Measurements from ENCODE around the gene KRT80. TPM values are rescaled to one million over a fixed set of nuclear protein-coding genes. Genes with fewer than 3 reads are reported as not detected.

KRT80 gene
- total RNA-seq, 1 donor from 2014 or later: 0.39 TPM

Other genes with a start within 250 kb of the KRT80 start
- 8.3 and 14.2 TPM in 2 replicates for gene ACVR1B, start 240.3 kb downstream of the KRT80 start, total RNA-seq
- 19.4 and 34.0 TPM in 2 replicates for gene TAMALIN, start 185.1 kb downstream of the KRT80 start, total RNA-seq
- 0.77 and 1.1 TPM in 2 replicates for gene NR4A1, start 140.6 kb downstream of the KRT80 start, total RNA-seq
- gene ATG101, start 122.0 kb downstream of the KRT80 start, total RNA-seq: 52.8 and 58.3 TPM in 2 replicates
- gene SMIM41, start 112.3 kb downstream of the KRT80 start, total RNA-seq: under 0.01 TPM in 2 replicates
- 7.0 and 52.2 TPM in 2 replicates for gene KRT7, start 41.2 kb upstream of the KRT80 start, total RNA-seq
- under 0.01 TPM in 1 of 2 replicates, not detected in the other for gene KRT86, start 82.6 kb upstream of the KRT80 start, total RNA-seq
- gene KRT81, start 99.5 kb upstream of the KRT80 start, total RNA-seq: 0.13 TPM in 1 of 2 replicates, not detected in the other
- gene KRT83, start 129.4 kb upstream of the KRT80 start, total RNA-seq: not detected in 2 replicates
- gene KRT85, start 175.5 kb upstream of the KRT80 start, total RNA-seq: not detected in 2 replicates
- not detected in 2 replicates for gene KRT84, start 193.6 kb upstream of the KRT80 start, total RNA-seq
- not detected in 2 replicates for gene KRT82, start 214.3 kb upstream of the KRT80 start, total RNA-seq
- gene KRT75, start 242.4 kb upstream of the KRT80 start, total RNA-seq: not detected in 2 replicates

Measured in dermis microvascular lymphatic vessel endothelial cell (primary cell).